GM19023 (cell line): ENCODE results near the gene NXNL2.

Experiments used
- ATAC-seq: cut with Tn5 transposase; IDR thresholded peaks from one replicate; pipeline ENCODE4 v1.9.1; 2021; ENCODE audit warnings: mild to moderate bottlenecking, moderate library complexity; ENCODE audit not compliant: unreplicated experiment

NXNL2 gene

DNA sequence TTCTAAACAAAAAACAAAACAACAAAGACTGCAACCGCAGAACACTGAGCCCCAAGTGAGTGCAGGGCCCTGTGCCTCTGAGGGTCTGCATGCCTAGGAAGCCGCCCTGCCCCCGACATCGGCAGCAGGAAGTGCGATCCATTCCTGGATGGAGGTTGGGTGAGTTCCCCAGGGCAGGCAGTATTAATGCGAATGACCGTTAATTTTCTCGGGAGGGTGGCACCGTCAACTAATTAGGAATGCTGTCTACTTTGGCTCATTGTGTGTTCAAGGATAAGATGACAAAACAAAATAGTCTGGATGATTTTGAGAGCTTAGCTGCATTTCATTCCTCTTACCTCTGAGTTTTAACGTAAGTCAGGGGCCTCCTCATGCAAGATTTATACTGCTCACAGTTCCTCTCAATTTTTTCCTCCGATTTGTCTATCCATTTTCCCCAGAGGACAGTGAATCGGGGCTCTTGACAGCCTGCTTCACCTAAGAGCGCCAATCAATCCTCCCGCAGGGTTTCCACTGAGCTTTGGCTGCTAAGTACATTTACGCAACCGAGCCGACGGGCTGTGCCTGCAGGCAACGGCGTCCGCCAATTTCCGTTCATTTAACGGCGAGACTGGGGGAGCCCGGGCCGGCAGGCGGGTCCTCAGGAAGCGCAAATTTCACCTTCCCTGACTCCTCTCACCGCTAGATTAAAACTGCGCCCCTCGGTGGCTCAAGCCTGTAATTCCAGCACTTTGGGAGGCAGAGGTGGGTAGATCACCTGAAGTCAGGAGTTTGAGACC lies 2.9 kb upstream of the NXNL2 start:
- ATAC-seq = no peak

- no peak for ATAC-seq
Observed at GRCh38 chr9:88533951-88534455, 975 bp upstream of the NXNL2 start.

DNA sequence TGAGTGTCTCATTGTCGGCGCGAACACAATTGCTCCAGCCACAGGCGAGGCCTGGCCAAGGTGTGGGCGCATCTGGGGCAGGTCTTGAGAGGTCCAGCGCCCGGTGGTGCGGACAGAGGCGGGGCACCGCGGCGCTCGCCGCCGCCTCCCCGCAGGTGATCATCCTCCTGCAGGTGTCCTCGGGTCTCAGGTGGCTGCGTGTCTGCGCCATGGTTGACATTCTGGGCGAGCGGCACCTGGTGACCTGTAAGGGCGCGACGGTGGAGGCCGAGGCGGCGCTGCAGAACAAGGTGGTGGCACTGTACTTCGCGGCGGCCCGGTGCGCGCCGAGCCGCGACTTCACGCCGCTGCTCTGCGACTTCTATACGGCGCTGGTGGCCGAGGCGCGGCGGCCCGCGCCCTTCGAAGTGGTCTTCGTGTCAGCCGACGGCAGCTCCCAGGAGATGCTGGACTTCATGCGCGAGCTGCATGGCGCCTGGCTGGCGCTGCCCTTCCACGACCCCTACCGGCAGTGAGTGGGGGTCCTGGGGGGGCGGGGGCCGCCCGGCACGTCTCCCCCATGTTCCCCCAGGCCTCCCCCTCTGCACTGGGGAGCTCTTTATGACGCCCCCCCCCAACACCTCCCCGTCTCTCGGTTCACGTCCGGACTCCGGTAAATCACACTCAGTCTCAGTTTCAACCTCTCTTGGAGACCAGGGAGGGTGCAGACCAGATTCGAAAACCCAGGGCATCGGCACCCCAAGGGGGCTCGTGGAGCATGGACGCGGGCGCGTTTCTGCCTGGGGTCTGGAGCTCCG lies 446 bp downstream of the NXNL2 start:
- no peak for ATAC-seq

DNA sequence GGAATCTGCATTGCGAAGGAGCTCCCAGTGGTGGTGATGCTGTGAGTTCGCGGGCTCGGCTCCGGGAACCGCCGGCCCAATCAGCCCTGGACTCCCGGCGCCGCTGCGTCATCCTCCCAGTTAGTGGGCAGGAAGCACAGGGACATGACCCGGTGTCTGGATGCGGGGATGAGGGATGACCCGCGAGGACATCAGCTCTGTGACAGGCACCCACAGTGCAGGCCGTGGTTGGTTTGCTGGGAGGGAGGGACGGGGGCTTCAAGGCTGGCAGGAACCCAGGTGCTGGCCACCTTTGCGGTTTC lies 996 bp downstream of the NXNL2 start:
- no peak for ATAC-seq

GRCh38 chr9:88536951-88537760 lies 2.2 kb downstream of the NXNL2 start:
- no peak for ATAC-seq

DNA sequence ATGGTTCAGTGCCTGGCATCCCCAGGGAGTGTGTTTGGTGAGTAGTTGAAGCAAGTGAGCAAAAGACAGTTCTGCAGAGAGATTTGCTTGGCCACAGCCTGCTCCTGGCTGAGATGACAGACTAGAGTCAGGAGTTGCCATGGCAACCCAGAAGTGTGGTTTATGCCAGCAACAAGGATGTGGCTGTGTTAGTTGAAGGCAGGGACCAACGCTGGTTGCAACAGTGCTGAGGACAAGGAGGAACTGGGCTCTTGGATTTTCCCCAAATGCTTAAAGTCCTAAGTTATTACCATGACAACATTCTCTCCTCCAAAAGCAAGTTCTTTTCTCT lies 2.7 kb downstream of the NXNL2 start:
- ATAC-seq = no peak

DNA sequence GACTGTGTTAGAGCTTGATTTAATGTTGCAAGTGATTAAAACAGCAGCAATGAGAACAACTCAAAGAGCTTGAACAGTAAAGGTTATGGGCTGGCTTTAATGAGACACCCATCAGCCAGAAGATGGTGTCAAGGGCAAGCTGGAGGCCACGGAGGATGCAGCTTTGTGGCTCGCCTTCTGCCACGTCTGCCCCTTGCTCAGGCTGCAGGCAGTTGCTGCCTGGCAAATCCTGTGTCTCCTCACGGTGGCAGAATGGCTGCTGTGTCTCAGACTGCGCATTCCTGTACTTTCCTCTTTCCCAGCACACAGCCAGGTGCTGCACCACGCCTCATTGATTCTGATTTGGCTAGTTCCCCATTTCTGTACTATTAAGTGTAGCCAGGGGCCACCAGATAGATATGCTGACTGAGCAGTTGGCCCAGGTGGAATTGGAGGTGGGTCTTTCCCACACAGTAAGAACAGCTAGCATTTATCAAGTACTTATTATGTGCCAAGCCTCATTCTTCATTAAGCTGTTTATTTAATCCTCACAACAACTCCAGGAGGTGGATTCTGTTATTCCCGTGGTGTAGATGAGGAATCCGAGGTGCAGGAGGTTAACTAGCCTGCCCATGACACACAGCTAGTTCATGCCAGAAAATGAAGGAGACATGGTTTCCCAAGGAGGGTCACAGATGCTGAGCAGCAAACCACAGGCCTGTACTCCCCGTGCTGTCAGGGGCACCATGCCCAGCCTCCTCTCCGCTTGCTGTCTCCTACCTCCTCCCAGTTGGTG lies 3.5 kb downstream of the NXNL2 start:
- no peak for ATAC-seq

GRCh38 chr9:88539246-88539645 lies 4.3 kb downstream of the NXNL2 start:
- ATAC-seq = no peak

DNA sequence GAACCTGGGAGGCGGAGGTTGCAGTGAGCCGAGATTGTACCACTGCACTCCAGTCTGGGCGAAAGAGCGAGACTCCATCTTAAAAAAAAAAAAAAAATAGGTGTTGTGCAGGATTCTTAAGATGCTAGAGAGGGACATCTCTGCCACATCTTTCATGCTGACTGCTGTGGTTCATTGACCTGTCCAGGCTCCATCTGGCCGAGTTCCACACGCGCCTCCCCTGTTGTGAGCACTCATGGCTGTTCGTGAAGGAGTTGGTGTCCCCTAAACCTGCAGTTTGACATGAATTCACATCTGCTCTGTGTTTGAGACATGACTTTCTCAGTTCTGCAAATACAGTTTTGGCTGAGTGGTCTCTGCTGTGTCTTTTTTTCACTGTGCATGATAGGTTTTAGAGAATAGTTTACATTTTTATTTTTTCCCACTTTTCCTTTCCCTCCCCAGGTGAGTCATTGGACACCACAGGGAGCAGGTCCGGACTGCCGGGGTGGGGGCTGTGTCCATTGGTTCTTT lies 5.3 kb downstream of the NXNL2 start:
- no peak for ATAC-seq

DNA sequence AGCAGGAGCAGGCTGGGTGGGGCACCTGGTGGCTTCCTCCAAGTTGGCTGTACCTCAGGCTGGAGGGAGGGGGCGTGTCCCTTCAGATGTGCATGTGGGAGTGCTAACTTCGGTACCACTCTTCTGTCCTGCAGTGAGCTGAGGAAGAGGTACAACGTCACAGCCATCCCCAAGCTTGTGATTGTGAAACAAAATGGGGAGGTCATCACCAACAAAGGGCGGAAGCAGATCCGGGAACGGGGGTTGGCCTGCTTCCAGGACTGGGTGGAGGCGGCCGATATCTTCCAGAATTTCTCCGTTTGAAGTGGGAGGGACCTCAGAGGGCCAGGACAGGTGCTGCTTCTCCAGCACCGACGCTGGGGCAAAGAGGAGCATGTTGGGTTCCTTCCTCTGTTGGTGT lies 9.3 kb downstream of the NXNL2 start:
- no peak for ATAC-seq

GRCh38 chr9:88551546-88552137 lies 16.7 kb downstream of the NXNL2 start:
- no peak for ATAC-seq

DNA sequence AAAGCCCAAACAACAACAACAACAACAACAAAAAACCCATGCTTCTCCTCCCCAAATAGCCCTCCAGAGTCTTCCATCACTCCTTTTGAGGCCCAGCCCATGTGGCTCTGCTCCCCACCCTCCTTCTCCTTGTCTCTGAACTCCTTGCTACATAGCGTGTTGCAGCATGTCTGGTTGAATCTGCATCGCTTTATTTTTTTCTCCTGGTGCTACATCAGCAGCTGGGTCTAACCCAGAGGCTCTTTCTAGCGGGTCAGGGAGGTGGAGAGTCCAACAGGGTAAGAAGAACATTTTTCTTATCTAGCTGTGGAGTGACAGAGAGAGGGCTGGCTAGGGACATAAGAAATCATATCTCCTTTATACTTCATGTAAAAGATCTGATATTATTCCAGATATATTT lies 18.4 kb downstream of the NXNL2 start:
- ATAC-seq = no peak

- ATAC-seq = no peak
Observed at GRCh38 chr9:88555268-88555980, 20.4 kb downstream of the NXNL2 start.

- ATAC-seq = no peak
Observed at GRCh38 chr9:88559661-88560060, 24.7 kb downstream of the NXNL2 start.

GRCh38 chr9:88567870-88568269 lies 32.9 kb downstream of the NXNL2 start:
- ATAC-seq = peak; percentile 88

DNA sequence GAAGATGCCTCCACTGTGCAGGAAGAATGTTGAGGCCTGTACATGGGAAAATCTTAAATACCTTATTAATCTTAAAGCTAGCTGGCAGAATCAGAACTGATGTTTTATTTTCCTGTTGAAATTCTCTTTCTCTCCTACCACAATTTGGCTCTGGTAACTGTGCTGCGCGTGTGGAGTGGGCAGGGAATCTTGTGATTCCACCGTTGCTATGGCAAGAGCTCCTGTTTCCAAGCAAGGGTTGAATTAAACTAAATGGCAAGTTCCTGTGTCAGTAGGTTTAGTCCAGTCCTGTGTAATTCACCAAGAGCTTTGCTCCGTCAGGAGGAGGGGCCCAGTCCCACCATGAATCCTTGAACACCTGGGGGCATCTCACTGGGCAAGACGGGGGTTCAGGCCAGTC lies 36.4 kb downstream of the NXNL2 start:
- no peak for ATAC-seq

DNA sequence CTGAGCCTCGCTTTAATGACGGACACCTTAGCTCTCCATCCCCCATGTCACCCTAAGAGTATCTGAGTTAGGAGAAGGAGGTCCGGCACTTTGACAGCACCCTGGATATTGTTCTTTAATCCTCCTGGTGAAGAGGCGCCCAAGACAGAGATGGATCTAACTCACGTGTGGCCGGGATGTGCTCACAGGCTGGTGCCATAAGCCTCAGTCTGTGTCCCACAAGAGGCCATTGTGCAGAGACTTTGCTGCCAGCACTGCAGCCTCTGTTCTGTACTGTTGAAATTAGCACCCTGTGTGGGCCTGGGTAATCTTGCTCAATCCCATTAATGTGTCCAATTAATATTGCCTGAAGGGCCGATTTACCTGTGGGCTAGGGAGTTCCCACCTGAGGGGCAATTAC lies 37.7 kb downstream of the NXNL2 start:
- no peak for ATAC-seq

DNA sequence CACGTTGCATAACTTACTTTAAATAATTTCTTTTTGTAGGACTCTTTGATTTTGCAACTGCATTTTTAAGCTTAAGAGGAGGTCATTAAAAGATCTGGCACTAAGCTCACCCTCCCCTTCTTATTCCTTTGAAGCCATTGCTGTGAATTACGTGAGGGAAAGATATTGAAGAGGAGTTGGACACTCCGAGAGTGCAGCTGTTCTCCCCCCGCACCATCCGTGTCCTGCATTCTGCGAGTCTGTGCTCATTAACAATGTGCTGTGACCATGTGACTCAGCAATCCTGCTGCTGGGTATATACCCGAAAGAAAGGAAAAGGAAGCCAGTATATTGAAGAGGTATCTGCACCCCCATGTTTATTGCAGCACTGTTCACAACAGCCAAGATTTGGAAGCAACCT lies 40.0 kb downstream of the NXNL2 start:
- ATAC-seq = no peak

- ATAC-seq = no peak
Observed at GRCh38 chr9:88577256-88578120, 42.5 kb downstream of the NXNL2 start.
